Stimulated activated naive B cell treated with anti-CD40 and anti-IgM and Interleukin-4, amounts not matched to agents 10 μg/mL and 1 μg/mL and 100 μg/mL, for 72 hours (primary cell): ENCODE measurements around the gene EZR.

Experiments
- ATAC-seq, 2 donors: fragments of 150-1000 bp; cut with Tn5 transposase; replicated peaks; 2 replicates each; pipeline ENCODE4 v1.10.0; 2021; ENCODE audit warnings: moderate library complexity in 1 of 2
- DNase-seq: peaks from one replicate; pipeline ENCODE4 v3.0.0; 2021
- H3K27ac Mint-ChIP-seq: one replicate; pipeline ENCODE4 v1.8.0; 2022; ENCODE audit warnings: mild to moderate bottlenecking, mixed read lengths
- H3K27me3 Mint-ChIP-seq, 2 donors: one replicate each; pipeline ENCODE4 v1.8.0; 2022; ENCODE audit warnings: mixed read lengths in 2 of 2
- H3K36me3 Mint-ChIP-seq, 2 donors: one replicate each; pipeline ENCODE4 v1.8.0; 2022; ENCODE audit warnings: mixed read lengths in 2 of 2, mild to moderate bottlenecking in 1 of 2
- H3K4me1 Mint-ChIP-seq, 2 donors: one replicate each; pipeline ENCODE4 v1.8.0; 2022; ENCODE audit warnings: mixed read lengths in 2 of 2, mild to moderate bottlenecking in 1 of 2
- H3K4me3 Mint-ChIP-seq, 2 donors: one replicate each; pipeline ENCODE4 v1.8.0; 2022; ENCODE audit warnings: mild to moderate bottlenecking in 2 of 2, mixed read lengths in 2 of 2, moderate library complexity in 1 of 2
- H3K9me3 Mint-ChIP-seq, 2 donors: one replicate each; pipeline ENCODE4 v1.8.0; 2022; ENCODE audit warnings: mixed read lengths in 2 of 2, mild to moderate bottlenecking in 1 of 2

Gene EZR

GRCh38 chr6:158819213-158819976 is at the start of gene EZR:
EZR (minus strand) TSS chr6:158819368; CDS start chr6:158818093, 1,275 bp downstream.
- Mint-ChIP-seq H3K36me3 (peaks cover 31 to 37% of the 10 kb centered on the region in 2 donors), H3K27me3 (no peaks in the 10 kb centered on the region), H3K9me3 (no peaks in the 10 kb centered on the region), H3K27ac (peak within 1 kb of the TSS; percentile 98), H3K4me3 (peak within 1 kb of the TSS; percentile 97 to 99), H3K4me1 (peaks cover 26 to 60% of the 10 kb centered on the region in 2 donors)
- ATAC-seq (peak; percentile 46 to 65), DNase-seq (peak; percentile 81)

GRCh38 chr6:158868122-158868480 is 48.9 kb upstream of the EZR start:
- H3K4me3 Mint-ChIP-seq = peak overlapping the region; percentile 48 to 67

GRCh38 chr6:158867381-158868121 is 48.4 kb upstream of the EZR start:
- ATAC-seq (no peak), DNase-seq (no peak)
- Mint-ChIP-seq H3K27ac (peak overlapping the region; percentile 100), H3K9me3 (peaks cover 3 to 4% of the 10 kb centered on the region in 2 donors), H3K27me3 (no peaks in the 10 kb centered on the region), H3K36me3 (peaks cover 2 to 4% of the 10 kb centered on the region in 2 donors), H3K4me1 (peaks cover 34 to 45% of the 10 kb centered on the region in 2 donors), H3K4me3 (peak overlapping the region; percentile 48 to 67)

More at GRCh38 chr6:158868122-158868480, 48.9 kb upstream of the EZR start:
- Mint-ChIP-seq H3K9me3 (peaks cover 3 to 4% of the 10 kb centered on the region in 2 donors), H3K4me1 (peaks cover 36 to 48% of the 10 kb centered on the region in 2 donors), H3K27me3 (no peaks in the 10 kb centered on the region), H3K27ac (peak overlapping the region; percentile 100), H3K36me3 (peaks cover 2 to 4% of the 10 kb centered on the region in 2 donors)
- DNase-seq = no peak
- no peak for ATAC-seq

GRCh38 chr6:158865769-158866168 is 46.6 kb upstream of the EZR start:
- H3K4me3 Mint-ChIP-seq = no peak overlapping the region
- peaks cover 32 to 43% of the 10 kb centered on the region in 2 donors for H3K4me1 Mint-ChIP-seq
- ATAC-seq = no peak

GRCh38 chr6:158863646-158864045 is 44.5 kb upstream of the EZR start:
- no peak overlapping the region for H3K4me3 Mint-ChIP-seq
- H3K27ac Mint-ChIP-seq = no peak overlapping the region
- peaks cover 18 to 22% of the 10 kb centered on the region in 2 donors for H3K4me1 Mint-ChIP-seq
- DNase-seq (no peak), ATAC-seq (no peak)
- H3K9me3 Mint-ChIP-seq = peaks cover 2 to 3% of the 10 kb centered on the region in 2 donors
- no peaks in the 10 kb centered on the region for H3K27me3 Mint-ChIP-seq
- H3K36me3 Mint-ChIP-seq = peaks cover 0 to 4% of the 10 kb centered on the region in 2 donors

More at GRCh38 chr6:158865769-158866168, 46.6 kb upstream of the EZR start:
- Mint-ChIP-seq H3K36me3 (peaks cover 2 to 4% of the 10 kb centered on the region in 2 donors), H3K27ac (no peak overlapping the region), H3K9me3 (peaks cover 3 to 4% of the 10 kb centered on the region in 2 donors), H3K27me3 (no peaks in the 10 kb centered on the region)
- DNase-seq = no peak

GRCh38 chr6:158861686-158862381 is 42.7 kb upstream of the EZR start:
- Mint-ChIP-seq H3K4me3 (no peak overlapping the region), H3K27ac (no peak overlapping the region), H3K9me3 (no peaks in the 10 kb centered on the region), H3K27me3 (no peaks in the 10 kb centered on the region), H3K36me3 (no peaks in the 10 kb centered on the region), H3K4me1 (peaks cover 12 to 21% of the 10 kb centered on the region in 2 donors)
- ATAC-seq = no peak
- DNase-seq = no peak

- no peak overlapping the region for H3K27ac Mint-ChIP-seq
- no peak overlapping the region for H3K4me3 Mint-ChIP-seq
- no peaks in the 10 kb centered on the region for H3K9me3 Mint-ChIP-seq
Observed at GRCh38 chr6:158860279-158860865, 41.2 kb upstream of the EZR start.

GRCh38 chr6:158856261-158856660 is 37.1 kb upstream of the EZR start:
- Mint-ChIP-seq H3K27ac (peak overlapping the region; percentile 14), H3K9me3 (no peaks in the 10 kb centered on the region), H3K4me3 (no peak overlapping the region), H3K27me3 (no peaks in the 10 kb centered on the region), H3K36me3 (no peaks in the 10 kb centered on the region), H3K4me1 (peaks cover 21 to 34% of the 10 kb centered on the region in 2 donors)
- ATAC-seq (no peak), DNase-seq (no peak)

More at GRCh38 chr6:158860279-158860865, 41.2 kb upstream of the EZR start:
- no peaks in the 10 kb centered on the region for H3K27me3 Mint-ChIP-seq
- H3K4me1 Mint-ChIP-seq = peaks cover 19 to 35% of the 10 kb centered on the region in 2 donors
- ATAC-seq (no peak), DNase-seq (no peak)
- no peaks in the 10 kb centered on the region for H3K36me3 Mint-ChIP-seq

- peaks cover 31 to 48% of the 10 kb centered on the region in 2 donors for H3K4me1 Mint-ChIP-seq
- H3K27ac Mint-ChIP-seq = no peak overlapping the region
- no peaks in the 10 kb centered on the region for H3K27me3 Mint-ChIP-seq
- no peak for DNase-seq
- H3K9me3 Mint-ChIP-seq = no peaks in the 10 kb centered on the region
- no peak for ATAC-seq
- H3K4me3 Mint-ChIP-seq = no peak overlapping the region
- no peaks in the 10 kb centered on the region for H3K36me3 Mint-ChIP-seq
Observed at GRCh38 chr6:158854214-158855101, 35.3 kb upstream of the EZR start.

GRCh38 chr6:158853880-158854213 is 34.7 kb upstream of the EZR start:
- no peaks in the 10 kb centered on the region for H3K27me3 Mint-ChIP-seq
- H3K4me1 Mint-ChIP-seq = peaks cover 33 to 54% of the 10 kb centered on the region in 2 donors
- ATAC-seq = no peak
- H3K36me3 Mint-ChIP-seq = no peaks in the 10 kb centered on the region
- no peak overlapping the region for H3K27ac Mint-ChIP-seq
- DNase-seq = no peak
- no peak overlapping the region for H3K4me3 Mint-ChIP-seq
- H3K9me3 Mint-ChIP-seq = peaks cover 0 to 1% of the 10 kb centered on the region in 2 donors

GRCh38 chr6:158853072-158853879 is 34.1 kb upstream of the EZR start:
- peaks cover 35 to 54% of the 10 kb centered on the region in 2 donors for H3K4me1 Mint-ChIP-seq
- H3K27me3 Mint-ChIP-seq = no peaks in the 10 kb centered on the region
- ATAC-seq (peak; percentile 90 to 95), DNase-seq (peak; percentile 67)
- peaks cover 0 to 1% of the 10 kb centered on the region in 2 donors for H3K9me3 Mint-ChIP-seq
- H3K27ac Mint-ChIP-seq = no peak overlapping the region
- no peaks in the 10 kb centered on the region for H3K36me3 Mint-ChIP-seq
- no peak overlapping the region for H3K4me3 Mint-ChIP-seq

- H3K9me3 Mint-ChIP-seq = peaks cover 0 to 1% of the 10 kb centered on the region in 2 donors
- H3K4me3 Mint-ChIP-seq = no peak overlapping the region
- H3K36me3 Mint-ChIP-seq = no peaks in the 10 kb centered on the region
- H3K27me3 Mint-ChIP-seq = no peaks in the 10 kb centered on the region
- peaks cover 33 to 46% of the 10 kb centered on the region in 2 donors for H3K4me1 Mint-ChIP-seq
- peak overlapping the region; percentile 14 for H3K27ac Mint-ChIP-seq
- ATAC-seq (peak in 1 of 2 donors; percentile 2), DNase-seq (no peak)
Observed at GRCh38 chr6:158852312-158853071, 33.3 kb upstream of the EZR start.
